Keratinocyte (primary cell): Measurements from ENCODE around the gene GCC1. TPM values are rescaled to one million over a fixed set of nuclear protein-coding genes. Genes with fewer than 3 reads are reported as not detected.

Experiments
- DNase-seq: peaks from one replicate; pipeline ENCODE4 v3.0.0-alpha.2; 2011; ENCODE audit warnings: low read depth, missing footprints, low spot score
- FAIRE-seq: peaks from 2 replicates; lab custom pipeline; 2011; peaks lifted over from hg19 to GRCh38; lab: Jason Lieb, UNC
- H2AFZ ChIP-seq: 2 replicates; pipeline ENCODE4 v1.6.0; 2012; ENCODE audit warnings: low read length, control low read depth, inconsistent platforms; ENCODE audit not compliant: control insufficient read depth
- H3K27ac ChIP-seq: 2 replicates; pipeline ENCODE4 v1.5.1; 2011; ENCODE audit warnings: low read length; ENCODE audit not compliant: control insufficient read depth, insufficient read depth
- H3K27me3 ChIP-seq: 3 replicates; pipeline ENCODE4 v1.6.0; 2011; ENCODE audit warnings: low read length; ENCODE audit not compliant: control insufficient read depth, insufficient read depth; ENCODE audit errors: extremely low read depth
- H3K36me3 ChIP-seq, 2 experiments: 2 replicates in 1 of 2; 3 replicates in 1 of 2; pipeline ENCODE4 v1.5.1; 2011; ENCODE audit warnings: low read length in 2 of 2, mild to moderate bottlenecking in 1 of 2; ENCODE audit not compliant: control insufficient read depth in 2 of 2, insufficient read depth in 2 of 2; ENCODE audit errors: extremely low read depth in 1 of 2
- H3K4me1 ChIP-seq: 3 replicates; pipeline ENCODE4 v1.5.1; 2011; ENCODE audit warnings: low read length; ENCODE audit not compliant: control insufficient read depth, insufficient read depth; ENCODE audit errors: extremely low read depth
- H3K4me2 ChIP-seq: 3 replicates; pipeline ENCODE4 v1.6.0; 2011; ENCODE audit warnings: low read depth, low read length; ENCODE audit not compliant: control insufficient read depth, insufficient read depth; ENCODE audit errors: extremely low read depth
- H3K4me3 ChIP-seq, 3 experiments: fragments of 200-600 bp in 1 of 3; sonication (generic) in 1 of 3; 2 replicates in 2 of 3; 3 replicates in 1 of 3; pipeline ENCODE4 v1.5.1; 2011 to 2016; ENCODE audit warnings: low read length in 3 of 3, mild to moderate bottlenecking in 3 of 3, control low read depth in 2 of 3, inconsistent platforms in 1 of 3, low read depth in 1 of 3, mixed read lengths in 1 of 3, mixed run types in 1 of 3, moderate library complexity in 1 of 3; ENCODE audit not compliant: control insufficient read depth in 2 of 3, insufficient read depth in 2 of 3; ENCODE audit errors: extremely low read depth in 1 of 3
- H3K79me2 ChIP-seq: 2 replicates; pipeline ENCODE4 v1.6.0; 2012; ENCODE audit warnings: low read length; ENCODE audit not compliant: control insufficient read depth, insufficient read depth
- H3K9ac ChIP-seq: 3 replicates; pipeline ENCODE4 v1.6.0; 2011; ENCODE audit warnings: low read length; ENCODE audit not compliant: control insufficient read depth, insufficient read depth; ENCODE audit errors: extremely low read depth
- H3K9me1 ChIP-seq: 3 replicates; pipeline ENCODE4 v1.6.0; 2011; ENCODE audit warnings: low read length; ENCODE audit not compliant: control insufficient read depth, insufficient read depth; ENCODE audit errors: extremely low read depth
- H3K9me3 ChIP-seq: 2 replicates; pipeline ENCODE4 v1.5.1; 2012; ENCODE audit warnings: low read depth, low read length; ENCODE audit not compliant: control insufficient read depth
- H4K20me1 ChIP-seq: 3 replicates; pipeline ENCODE4 v1.6.0; 2011; ENCODE audit warnings: low read length; ENCODE audit not compliant: control insufficient read depth, insufficient read depth; ENCODE audit errors: extremely low read depth
- EZH2 ChIP-seq: IDR thresholded peaks from one replicate; pipeline ENCODE4 v1.6.1; 2012; ENCODE audit warnings: inconsistent platforms, mild to moderate bottlenecking, low read length, moderate library complexity
- dilution Hi-C: fragments of 300-500 bp; cut with MboI; formaldehyde crosslinking; loops from one replicate; pipeline ENCODE4 v1.7.0; 2020; ENCODE audit warnings: low sequenced_read_pairs; ENCODE audit not compliant: extremely low pct_ligation_motif_present
- polyA plus RNA-seq, 5 experiments: library from polyadenylated mRNA; depleted of rRNA in 3 of 5; stranded (reverse) in 3 of 5; stranded (forward) in 1 of 5; unstranded in 1 of 5; fragments of >200 nt; gene quantifications; 1 replicate in 1 of 5; 2 replicates in 3 of 5; 3 replicates in 1 of 5; pipeline versions ENCODE4 v1.2.1 to v1.2.3, GENCODE V29; 2011 to 2012; ENCODE audit warnings: missing spikeins in 2 of 5, low read depth in 1 of 5, low replicate concordance in 1 of 5
- TF ChIP-seq, protein P1 (sequence below), 3 experiments: IDR thresholded peaks in 1 of 3; conservative IDR thresholded peaks in 1 of 3; optimal IDR thresholded peaks in 1 of 3; 2 replicates in 2 of 3; 3 replicates in 1 of 3; pipeline versions ENCODE3 to v1.5.1; 2011; ENCODE audit warnings: low read length in 3 of 3, mild to moderate bottlenecking in 3 of 3, moderate library complexity in 2 of 3, control low read depth in 1 of 3, inconsistent platforms in 1 of 3; ENCODE audit not compliant: insufficient read depth in 2 of 3; ENCODE audit errors: extremely low read depth in 1 of 3

Gene GCC1
- polyA plus RNA-seq, 1 donor (not counting 4 experiments of a cell fraction or from before 2014, with no cell fraction given), result 8.9 TPM

DNA sequence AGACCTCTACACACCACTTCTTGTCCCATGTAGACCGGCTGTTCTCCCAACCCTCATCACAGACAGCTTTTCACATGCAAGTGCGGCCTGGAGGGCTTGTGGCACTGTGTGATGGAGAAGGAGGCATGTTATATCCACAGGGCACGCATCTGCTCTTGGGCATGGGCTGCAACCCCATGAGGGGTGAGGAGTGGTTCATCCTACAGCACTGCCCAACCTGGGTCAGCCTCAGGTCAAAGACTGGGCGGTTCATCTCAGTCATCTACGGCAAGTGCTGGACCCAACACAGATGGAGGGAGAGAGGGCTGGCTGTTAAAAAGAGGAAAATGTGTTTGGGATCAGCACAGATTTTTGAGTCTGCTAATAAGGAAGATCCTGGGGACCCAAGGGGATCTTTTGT lies 10.3 kb upstream of the GCC1 start:
- Histone ChIP-seq H3K9ac (no peak overlapping the region), H3K4me3 (no peak overlapping the region), H3K9me1 (no peaks in the 10 kb centered on the region), H2AFZ (no peak overlapping the region), H3K27me3 (no peaks in the 10 kb centered on the region), H3K4me1 (no peaks in the 10 kb centered on the region), H3K79me2 (no peaks in the 10 kb centered on the region), H3K27ac (no peak overlapping the region), H3K4me2 (no peak overlapping the region), H4K20me1 (no peaks in the 10 kb centered on the region), H3K9me3 (no peaks in the 10 kb centered on the region), H3K36me3 (peaks cover 8 to 9% of the 10 kb centered on the region in 2 experiments)
- DNase-seq, result no peak
- no peak for FAIRE-seq
- dilution Hi-C loops, result no loop called here
- TF ChIP-seq, protein P1, sequence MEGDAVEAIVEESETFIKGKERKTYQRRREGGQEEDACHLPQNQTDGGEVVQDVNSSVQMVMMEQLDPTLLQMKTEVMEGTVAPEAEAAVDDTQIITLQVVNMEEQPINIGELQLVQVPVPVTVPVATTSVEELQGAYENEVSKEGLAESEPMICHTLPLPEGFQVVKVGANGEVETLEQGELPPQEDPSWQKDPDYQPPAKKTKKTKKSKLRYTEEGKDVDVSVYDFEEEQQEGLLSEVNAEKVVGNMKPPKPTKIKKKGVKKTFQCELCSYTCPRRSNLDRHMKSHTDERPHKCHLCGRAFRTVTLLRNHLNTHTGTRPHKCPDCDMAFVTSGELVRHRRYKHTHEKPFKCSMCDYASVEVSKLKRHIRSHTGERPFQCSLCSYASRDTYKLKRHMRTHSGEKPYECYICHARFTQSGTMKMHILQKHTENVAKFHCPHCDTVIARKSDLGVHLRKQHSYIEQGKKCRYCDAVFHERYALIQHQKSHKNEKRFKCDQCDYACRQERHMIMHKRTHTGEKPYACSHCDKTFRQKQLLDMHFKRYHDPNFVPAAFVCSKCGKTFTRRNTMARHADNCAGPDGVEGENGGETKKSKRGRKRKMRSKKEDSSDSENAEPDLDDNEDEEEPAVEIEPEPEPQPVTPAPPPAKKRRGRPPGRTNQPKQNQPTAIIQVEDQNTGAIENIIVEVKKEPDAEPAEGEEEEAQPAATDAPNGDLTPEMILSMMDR (optimal IDR thresholded peaks at IDR 0.05 in 1 of 3, IDR thresholded peaks at IDR 0.05 in 1 of 3, conservative IDR thresholded peaks at IDR 0.05 in 1 of 3; ENCODE audit: extremely low read depth in 1 of 3, insufficient read depth in 2 of 3, low read length in 3 of 3), result no peak
- no peak for TF ChIP-seq EZH2

DNA sequence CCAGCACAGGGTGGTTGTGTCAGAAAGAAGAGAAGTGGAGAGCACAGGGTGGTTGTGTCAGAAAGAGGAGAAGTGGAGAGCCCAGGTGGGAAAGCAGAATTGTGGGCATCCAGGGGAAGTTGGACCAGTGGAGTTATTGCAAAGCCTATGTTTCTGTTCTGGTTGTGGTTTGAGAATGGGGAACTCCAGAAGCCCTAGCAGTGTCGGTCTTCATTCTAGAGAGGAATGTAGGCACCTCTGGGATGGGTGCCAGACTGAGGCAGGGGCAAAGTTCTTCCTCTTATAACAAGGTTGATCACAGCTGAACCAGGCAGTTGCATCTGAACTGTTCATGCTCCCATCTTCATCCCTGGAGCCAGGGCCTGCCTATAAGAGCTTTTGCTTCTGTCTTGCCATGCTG lies 9.1 kb upstream of the GCC1 start:
- DNase-seq (no peak), FAIRE-seq (no peak)
- Histone ChIP-seq H4K20me1 (no peaks in the 10 kb centered on the region), H3K9me3 (no peaks in the 10 kb centered on the region), H3K4me2 (no peak overlapping the region), H3K79me2 (peaks cover 5% of the 10 kb centered on the region), H3K9ac (no peak overlapping the region), H3K9me1 (no peaks in the 10 kb centered on the region), H3K4me1 (peaks cover 2% of the 10 kb centered on the region), H2AFZ (no peak overlapping the region), H3K36me3 (peaks cover 9% of the 10 kb centered on the region in 2 experiments), H3K27me3 (no peaks in the 10 kb centered on the region), H3K4me3 (no peak overlapping the region), H3K27ac (no peak overlapping the region)
- dilution Hi-C loops, result no loop called here
- TF ChIP-seq EZH2, result no peak
- TF ChIP-seq, protein P1 (optimal IDR thresholded peaks at IDR 0.05 in 1 of 3, IDR thresholded peaks at IDR 0.05 in 1 of 3, conservative IDR thresholded peaks at IDR 0.05 in 1 of 3; ENCODE audit: extremely low read depth in 1 of 3, insufficient read depth in 2 of 3, low read length in 3 of 3), result no peak
